Suppressor macrophage treated with lipopolysaccharide for 4 hours (primary cell): ENCODE measurements around the gene ATF6B.
A peak's percentile ranks its signal among the peaks of the same experiment; 100 is the strongest.
"Not testable (repeated sequence)": the region's sequence is repeated elsewhere in the genome, so short reads cannot be mapped to it uniquely, and the experiment has no call there.

ENCODE experiments used
- DNase-seq: peaks from one replicate; pipeline ENCODE4 v3.0.0-alpha.2; 2020

ATF6B gene

GRCh38 chr6:32102255-32102654 is 25.8 kb downstream of the ATF6B start:
- no peak for DNase-seq

- not testable (repeated sequence) for DNase-seq
These were observed 27.8 kb downstream of the ATF6B start for GRCh38 chr6:32100251-32100650.

- no peak for DNase-seq
These were observed 30.7 kb downstream of the ATF6B start for GRCh38 chr6:32097364-32097763.

GRCh38 chr6:32096394-32097258 is 31.4 kb downstream of the ATF6B start:
- no peak for DNase-seq

GRCh38 chr6:32096087-32096393 is 32.0 kb downstream of the ATF6B start:
- no peak for DNase-seq

GRCh38 chr6:32095338-32096086 is 32.5 kb downstream of the ATF6B start:
- no peak for DNase-seq

- no peak for DNase-seq
These were observed 35.1 kb downstream of the ATF6B start for GRCh38 chr6:32092760-32093497.

GRCh38 chr6:32089082-32089828 is 38.8 kb downstream of the ATF6B start:
- DNase-seq = no peak

GRCh38 chr6:32088487-32089049 is 39.5 kb downstream of the ATF6B start:
- no peak for DNase-seq

GRCh38 chr6:32087574-32088486 is 40.2 kb downstream of the ATF6B start:
- peak; percentile 44 for DNase-seq

- DNase-seq = peak; percentile 55
These were observed 41.1 kb downstream of the ATF6B start for GRCh38 chr6:32086661-32087573.

GRCh38 chr6:32085759-32086459 is 42.1 kb downstream of the ATF6B start:
- no peak for DNase-seq

GRCh38 chr6:32084780-32085179 is 43.3 kb downstream of the ATF6B start:
- no peak for DNase-seq

- DNase-seq = no peak
These were observed 44.0 kb downstream of the ATF6B start for GRCh38 chr6:32083812-32084768.

GRCh38 chr6:32082935-32083334 is 45.1 kb downstream of the ATF6B start:
- DNase-seq = no peak

GRCh38 chr6:32082478-32082877 is 45.6 kb downstream of the ATF6B start:
- DNase-seq = no peak

GRCh38 chr6:32081168-32081990 is 46.7 kb downstream of the ATF6B start:
- DNase-seq = no peak
